OCI-LY7 (cell line): ENCODE measurements around the gene LINGO3.

Source experiments
- CTCF ChIP-seq: fragments of 200-600 bp; sonication (generic); conservative IDR thresholded peaks from 2 replicates; pipeline ENCODE4 v1.5.1; 2014; ENCODE audit warnings: mild to moderate bottlenecking, antibody characterized with exemption, low read length, moderate library complexity, mixed read lengths
- EZH2phosphoT487 ChIP-seq: fragments of 200-600 bp; sonication (generic); IDR thresholded peaks from 2 replicates; pipeline ENCODE4 v1.6.1; 2018; ENCODE audit warnings: low read depth, borderline replicate concordance, mild to moderate bottlenecking, mixed run types, antibody characterized with exemption, low read length, moderate library complexity, mixed read lengths

- TF ChIP-seq CTCF (no peak), EZH2phosphoT487 (no peak)
Observed at GRCh38 chr19:2345076-2345475, 37.1 kb upstream of the LINGO3 start.
